NCI-H524 (cell line): Measurements from ENCODE around the gene DES.

ENCODE experiments used
- DNase-seq, 2 experiments: peaks; one replicate each; lab custom pipeline; 2025; lab: John Stamatoyannopoulos, UW

DES gene

DNA sequence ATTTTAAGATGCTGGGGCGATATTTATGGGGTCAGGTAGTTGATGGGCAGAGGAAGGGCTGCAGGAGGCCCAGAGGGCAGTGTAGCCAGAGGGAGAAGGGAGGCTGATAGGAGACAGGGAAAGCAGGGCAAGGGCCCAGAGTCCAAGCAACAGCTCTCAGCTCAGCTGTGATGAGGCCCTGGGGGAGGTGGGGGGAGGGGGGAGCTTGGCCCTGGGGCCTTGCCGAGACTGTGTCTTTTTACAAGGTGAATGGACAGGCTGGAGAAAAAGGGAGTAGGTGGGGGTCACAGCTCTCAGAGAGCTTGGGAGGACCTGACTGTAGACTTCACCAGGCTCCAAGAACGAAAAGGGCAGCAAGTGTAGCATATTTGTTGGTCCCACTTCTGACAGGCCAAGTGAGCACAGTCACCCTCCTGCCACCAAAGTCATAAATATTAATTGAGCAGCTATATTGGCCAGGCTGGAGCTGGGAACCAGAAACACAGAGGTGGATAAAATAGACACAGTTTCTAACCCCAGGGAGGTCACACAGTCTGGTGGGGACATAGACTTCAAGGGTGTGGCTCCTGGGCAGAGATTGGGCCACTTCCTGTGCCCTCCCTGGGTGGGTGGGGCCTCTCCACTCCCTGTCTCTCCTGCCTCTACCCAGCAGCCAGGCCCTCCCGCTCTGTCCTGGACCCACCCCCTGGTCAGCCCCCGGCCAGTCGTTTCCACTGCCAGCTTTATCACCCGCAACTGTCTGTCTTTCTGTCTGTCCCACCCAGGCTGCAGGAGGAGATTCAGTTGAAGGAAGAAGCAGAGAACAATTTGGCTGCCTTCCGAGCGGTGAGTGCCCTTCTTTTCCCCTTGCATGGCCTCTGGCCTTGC lies 1.4 kb downstream of the DES start:
- DNase-seq = no peak

- DNase-seq = no peak
These were observed 2.5 kb downstream of the DES start for GRCh38 chr2:219420687-219421086.

DNA sequence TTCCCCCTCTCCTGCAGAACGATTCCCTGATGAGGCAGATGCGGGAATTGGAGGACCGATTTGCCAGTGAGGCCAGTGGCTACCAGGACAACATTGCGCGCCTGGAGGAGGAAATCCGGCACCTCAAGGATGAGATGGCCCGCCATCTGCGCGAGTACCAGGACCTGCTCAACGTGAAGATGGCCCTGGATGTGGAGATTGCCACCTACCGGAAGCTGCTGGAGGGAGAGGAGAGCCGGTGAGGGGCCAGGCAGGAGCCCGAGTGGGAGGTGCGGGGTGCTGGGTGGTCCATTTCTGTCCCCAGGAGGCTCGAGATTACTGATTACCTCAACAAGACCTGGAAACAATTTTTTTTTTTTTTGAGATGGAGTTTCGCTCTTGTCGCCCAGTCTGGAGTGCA lies 3.1 kb downstream of the DES start:
- DNase-seq = no peak

DNA sequence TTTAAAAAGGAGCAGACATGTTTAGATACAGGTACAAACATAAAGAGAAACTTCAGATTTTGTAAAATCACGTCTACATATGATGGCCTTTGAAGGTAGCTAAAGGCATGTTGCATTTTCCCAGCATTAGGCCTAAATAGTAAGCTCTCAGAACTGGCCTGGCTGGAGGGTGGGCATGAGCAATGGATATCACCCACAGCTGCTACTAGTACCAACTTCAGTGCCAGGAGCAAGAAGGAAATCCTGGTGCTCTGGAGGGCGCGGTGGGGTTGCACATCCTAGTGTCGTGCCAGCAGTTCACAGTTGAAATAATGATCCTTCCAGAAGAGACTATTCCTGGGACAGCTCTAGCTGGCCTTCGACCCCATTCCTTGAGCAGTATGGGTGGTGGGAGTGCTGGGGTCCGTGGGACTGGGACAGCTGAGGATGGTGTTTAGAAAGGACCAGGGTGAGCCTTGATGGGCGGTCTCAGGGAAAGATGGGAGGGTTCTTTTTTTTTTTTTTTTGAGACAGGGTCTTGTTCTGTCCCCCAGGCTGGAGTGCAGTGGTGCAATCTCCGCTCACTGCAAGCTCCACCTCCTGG lies 4.9 kb downstream of the DES start:
- DNase-seq = no peak

DNA sequence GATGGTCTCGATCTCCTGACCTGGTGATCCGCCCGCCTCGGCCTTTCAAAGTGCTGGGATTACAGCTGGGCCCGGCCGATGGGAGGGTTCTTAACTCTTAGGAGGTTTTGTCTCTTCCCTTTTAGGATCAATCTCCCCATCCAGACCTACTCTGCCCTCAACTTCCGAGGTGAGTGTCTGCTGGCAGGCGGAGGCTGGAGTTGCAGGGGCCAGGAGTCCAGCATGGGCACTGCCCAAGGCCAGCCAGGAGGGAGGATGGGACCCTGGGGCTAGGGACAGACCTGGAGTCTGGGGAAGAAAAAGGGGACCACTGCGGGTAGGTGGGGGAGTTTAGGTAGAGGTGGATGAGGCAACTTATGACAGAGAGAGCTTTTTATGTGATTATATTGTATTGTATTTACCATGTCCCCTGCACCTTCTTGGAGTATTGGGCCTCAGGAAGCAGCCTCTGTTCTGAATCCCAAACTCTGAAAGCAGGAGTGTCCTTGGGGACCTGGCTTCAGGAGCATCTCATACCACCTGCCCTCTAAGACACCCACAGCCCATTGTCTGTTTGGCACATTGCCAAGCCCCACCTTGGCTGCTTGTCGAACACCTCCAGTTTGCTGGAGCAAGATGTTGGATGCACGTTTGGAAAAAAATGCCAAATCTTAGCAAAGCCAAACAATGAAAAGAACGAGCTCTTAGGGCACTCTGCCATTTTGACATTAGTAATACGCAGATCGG lies 5.6 kb downstream of the DES start:
- no peak for DNase-seq

GRCh38 chr2:219425238-219426067 lies 7.3 kb downstream of the DES start:
- DNase-seq = no peak

DNA sequence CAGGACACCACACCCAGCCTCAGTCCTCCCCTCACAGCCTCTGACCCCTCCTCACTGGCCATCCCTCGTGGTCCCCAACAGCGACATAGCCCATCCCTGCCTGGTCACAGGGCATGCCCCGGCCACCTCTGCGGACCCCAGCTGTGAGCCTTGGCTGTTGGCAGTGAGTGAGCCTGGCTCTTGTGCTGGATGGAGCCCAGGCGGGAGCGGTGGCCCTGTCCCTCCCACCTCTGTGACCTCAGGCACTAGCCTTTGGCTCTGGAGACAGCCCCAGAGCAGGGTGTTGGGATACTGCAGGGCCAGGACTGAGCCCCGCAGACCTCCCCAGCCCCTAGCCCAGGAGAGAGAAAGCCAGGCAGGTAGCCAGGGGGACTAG lies 7.9 kb downstream of the DES start:
- no peak for DNase-seq

- no peak for DNase-seq
These were observed 8.5 kb downstream of the DES start for GRCh38 chr2:219426534-219427136.

- no peak for DNase-seq
These were observed 10.3 kb downstream of the DES start for GRCh38 chr2:219428469-219428868.

DNA sequence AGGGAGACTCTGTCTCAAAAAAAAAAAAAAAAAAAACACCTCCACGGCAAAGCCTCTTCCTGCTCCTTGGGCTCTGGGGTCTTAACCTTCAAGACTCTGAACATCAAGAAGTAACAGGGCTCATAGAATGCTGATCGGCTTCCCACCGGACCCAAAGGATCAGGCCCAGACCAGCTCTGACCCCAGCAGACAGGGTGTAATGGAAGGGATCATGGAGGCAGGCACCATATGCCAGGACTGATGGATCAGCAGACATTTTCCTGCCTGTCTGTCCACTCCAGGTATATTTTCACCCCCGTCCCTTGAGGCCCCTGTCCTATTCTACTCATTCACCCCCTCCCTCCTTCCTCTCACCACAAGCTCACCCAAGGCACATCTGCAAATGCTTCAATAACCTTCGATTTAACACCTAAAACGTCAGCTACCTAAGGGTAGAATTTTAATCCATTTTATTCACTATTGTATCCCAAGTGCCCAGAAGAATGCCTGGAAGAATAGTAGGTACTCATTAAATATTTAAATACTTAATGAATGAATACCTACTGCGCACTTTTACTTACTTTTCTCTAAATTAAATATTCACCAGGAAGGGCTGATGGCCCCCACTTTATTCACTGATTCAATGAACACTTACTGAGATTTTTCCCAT lies 11.9 kb downstream of the DES start:
- no peak for DNase-seq

DNA sequence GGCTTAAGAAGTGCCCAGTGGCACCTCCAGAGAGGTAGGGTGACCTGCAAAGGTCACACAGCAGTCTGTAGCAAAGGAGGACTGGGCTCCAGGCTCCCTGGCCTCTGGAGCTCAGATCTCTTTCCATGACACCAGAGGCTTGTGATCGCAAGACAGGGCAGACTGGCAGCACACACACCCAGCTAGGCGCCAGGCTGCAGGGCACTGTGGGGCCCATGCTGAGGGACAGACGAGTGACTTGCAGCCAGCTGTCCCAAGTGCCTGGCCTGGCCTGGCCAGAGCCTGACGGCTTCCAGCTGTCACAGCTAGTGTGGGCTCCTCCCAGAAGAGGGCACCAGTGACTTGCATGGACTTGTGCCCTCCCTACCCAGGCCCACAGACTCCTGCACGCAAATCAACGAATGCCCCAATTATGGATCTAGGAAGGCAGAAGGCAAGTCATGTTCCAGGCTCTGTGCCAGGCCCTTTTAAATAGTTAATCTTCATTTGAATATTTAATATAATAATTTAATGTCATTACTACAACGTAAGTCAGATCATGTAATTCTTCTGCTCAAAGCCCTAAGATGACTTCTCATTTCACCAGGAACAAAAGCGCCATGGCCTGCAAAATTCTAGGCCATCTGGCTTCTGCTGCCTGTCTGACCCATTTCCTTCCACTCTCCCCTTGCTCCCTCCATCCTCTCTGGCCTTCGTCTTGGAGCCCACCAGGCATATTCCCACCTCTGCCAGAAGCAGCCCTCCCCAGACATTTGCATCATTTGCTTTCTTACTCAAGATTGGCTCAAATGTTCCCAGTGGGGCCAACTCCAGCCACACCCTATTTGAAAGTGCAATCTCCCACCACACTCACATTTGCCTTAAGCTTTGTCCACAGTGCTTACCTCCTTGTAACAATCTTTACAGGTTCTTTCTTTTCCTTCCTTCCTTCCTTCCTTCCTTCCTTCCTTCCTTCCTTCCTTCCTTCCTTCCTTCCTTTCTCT lies 12.7 kb downstream of the DES start:
- DNase-seq = peak; percentile 43 to 80

GRCh38 chr2:219433666-219434467 lies 15.7 kb downstream of the DES start:
- DNase-seq = no peak

DNA sequence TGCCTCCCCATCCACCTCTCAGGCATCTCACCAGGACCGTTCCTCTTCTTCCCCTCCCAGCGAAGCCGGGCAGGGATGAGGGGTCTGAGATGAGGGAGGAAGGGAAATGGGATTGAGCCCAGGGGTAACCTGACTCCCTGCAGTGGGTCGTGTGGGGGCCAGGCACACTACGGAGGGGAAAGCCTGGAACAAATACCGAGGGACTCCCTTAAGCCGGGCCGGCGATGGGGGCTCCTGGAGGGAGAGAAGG lies 16.2 kb downstream of the DES start:
- DNase-seq = no peak

DNA sequence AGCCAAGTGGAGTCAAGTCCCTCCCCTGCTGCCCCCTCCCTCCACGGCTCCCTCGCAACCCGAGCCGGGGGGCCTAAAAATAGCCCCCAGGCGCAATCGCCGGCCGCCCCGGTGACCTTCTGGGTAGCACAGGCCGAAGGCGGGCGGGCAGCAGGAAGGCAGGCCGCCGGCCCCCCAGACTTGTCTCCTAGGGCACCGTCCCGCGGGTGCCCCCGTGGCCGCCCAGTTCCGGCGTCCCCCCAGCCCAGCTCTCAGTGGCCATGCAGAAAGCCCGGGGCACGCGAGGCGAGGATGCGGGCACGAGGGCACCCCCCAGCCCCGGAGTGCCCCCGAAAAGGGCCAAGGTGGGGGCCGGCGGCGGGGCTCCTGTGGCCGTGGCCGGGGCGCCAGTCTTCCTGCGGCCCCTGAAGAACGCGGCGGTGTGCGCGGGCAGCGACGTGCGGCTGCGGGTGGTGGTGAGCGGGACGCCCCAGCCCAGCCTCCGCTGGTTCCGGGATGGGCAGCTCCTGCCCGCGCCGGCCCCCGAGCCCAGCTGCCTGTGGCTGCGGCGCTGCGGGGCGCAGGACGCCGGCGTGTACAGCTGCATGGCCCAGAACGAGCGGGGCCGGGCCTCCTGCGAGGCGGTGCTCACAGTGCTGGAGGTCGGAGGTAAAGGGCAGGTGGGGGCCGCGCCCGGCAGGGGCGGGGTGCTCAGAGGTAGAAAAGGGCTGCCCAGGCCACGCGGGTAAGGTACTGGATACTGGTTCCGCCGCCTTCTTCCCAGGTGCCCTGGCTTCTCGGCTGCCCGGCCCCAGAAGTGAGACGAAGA lies 16.7 kb downstream of the DES start, which contains the start of gene SPEG:
Gene SPEG (plus strand): TSS at position 126 of the 808 bp plus-strand sequence. CDS start 135 bp downstream, at position 261.
- no peak for DNase-seq

GRCh38 chr2:219435701-219436100 lies 17.5 kb downstream of the DES start:
- DNase-seq = no peak

DNA sequence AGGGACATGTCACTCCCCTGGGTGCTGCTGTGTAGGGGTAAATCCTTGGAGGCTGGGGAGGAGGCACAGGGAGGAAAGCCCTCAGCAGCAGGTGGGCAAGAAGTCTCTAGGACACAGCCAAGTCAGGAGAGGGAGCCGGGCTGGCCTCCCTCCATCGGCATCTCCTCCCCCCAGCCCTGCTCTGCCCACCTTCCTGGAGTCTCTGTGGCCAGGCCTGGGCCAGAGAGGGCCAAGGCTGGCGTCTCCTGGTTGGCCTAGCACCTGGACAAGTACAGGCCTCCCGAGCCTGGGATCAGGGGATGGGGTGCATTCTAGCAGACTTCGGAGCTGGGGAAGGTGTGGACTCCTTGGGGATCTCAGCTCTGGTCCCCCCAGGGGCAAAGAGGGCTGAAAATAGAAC lies 18.3 kb downstream of the DES start:
- no peak for DNase-seq

- DNase-seq = no peak
These were observed 19.0 kb downstream of the DES start for GRCh38 chr2:219437141-219437540.

- DNase-seq = no peak
These were observed 19.6 kb downstream of the DES start for GRCh38 chr2:219437690-219438206.
